Left lung (tissue), 10 donors: ENCODE measurements around the gene BUD23. TPM values are rescaled to one million over a fixed set of nuclear protein-coding genes. Genes with fewer than 3 reads are reported as not detected.
"Not testable (repeated sequence)": the region's sequence is repeated elsewhere in the genome, so short reads cannot be mapped to it uniquely, and the experiment has no call there.

ENCODE experiments used
- ATAC-seq: fragments of 200-7000 bp; cut with Tn5 transposase; one replicate; pipeline ENCODE4 v1.9.1; 2020; ENCODE audit warnings: moderate library complexity
- DNase-seq, 4 donors: peaks; one replicate each; pipeline ENCODE4 v3.0.0-alpha.2; 2013 to 2020
- H3K27ac ChIP-seq, 2 donors: fragments of 200-600 bp; sonication (generic) in 1 of 2; one replicate each; pipeline versions ENCODE4 v1.5.0 to v1.8.0; 2020 to 2021
- H3K27me3 ChIP-seq, 2 donors: fragments of 200-600 bp; sonication (generic) in 1 of 2; one replicate each; pipeline versions ENCODE4 v1.5.0 to v1.8.0; 2020 to 2021
- H3K36me3 ChIP-seq, 2 donors: fragments of 200-600 bp; sonication (generic) in 1 of 2; one replicate each; pipeline versions ENCODE4 v1.5.0 to v1.8.0; 2020 to 2021
- H3K4me1 ChIP-seq, 2 donors: fragments of 200-600 bp; one replicate each; pipeline ENCODE4 v1.8.0; 2021
- H3K4me3 ChIP-seq, 2 donors: fragments of 200-600 bp; sonication (generic) in 1 of 2; one replicate each; pipeline versions ENCODE4 v1.5.0 to v1.8.0; 2020 to 2021; ENCODE audit warnings: mild to moderate bottlenecking in 1 of 2
- H3K9me3 ChIP-seq, 2 donors: fragments of 200-600 bp; sonication (generic) in 1 of 2; one replicate each; pipeline versions ENCODE4 v1.5.0 to v1.8.0; 2020 to 2021
- intact Hi-C, 2 donors: fragments of 100-400 bp; cut with DNase I; formaldehyde crosslinking; loops; one replicate each; pipeline versions ENCODE4 v1.11.2 to v1.14.2; 2022
- polyA plus RNA-seq, 6 donors: library from polyadenylated mRNA; unstranded; fragments of 120-200 nt; gene quantifications; one replicate each; pipeline ENCODE4 v1.2.1, GENCODE V29; 2013; ENCODE audit not compliant: insufficient read length in 6 of 6
- total RNA-seq, 2 donors: library from RNA; stranded (reverse); fragmentation: NEBNext Ultra II Directional; extraction: Animal tissue kit (Norgen Biotek cat#: 25700); gene quantifications; one replicate each; pipeline ENCODE4 v1.2.1, GENCODE V29; 2021
- TF ChIP-seq, protein P1 (sequence below), 2 donors: fragments of 200-600 bp; sonication (generic) in 1 of 2; IDR thresholded peaks; one replicate each; pipeline versions ENCODE4 v1.5.0 to v1.8.0; 2021; ENCODE audit warnings: antibody characterized with exemption in 2 of 2
- donor health status: DM: no; HTN: yes; CAD: no.
- donor health status: DM: no; HTN: no; CAD: no.

The BUD23 gene
- total and polyA plus RNA-seq, 8 donors, result 44.6 to 95.0 (median 77.8) TPM

DNA sequence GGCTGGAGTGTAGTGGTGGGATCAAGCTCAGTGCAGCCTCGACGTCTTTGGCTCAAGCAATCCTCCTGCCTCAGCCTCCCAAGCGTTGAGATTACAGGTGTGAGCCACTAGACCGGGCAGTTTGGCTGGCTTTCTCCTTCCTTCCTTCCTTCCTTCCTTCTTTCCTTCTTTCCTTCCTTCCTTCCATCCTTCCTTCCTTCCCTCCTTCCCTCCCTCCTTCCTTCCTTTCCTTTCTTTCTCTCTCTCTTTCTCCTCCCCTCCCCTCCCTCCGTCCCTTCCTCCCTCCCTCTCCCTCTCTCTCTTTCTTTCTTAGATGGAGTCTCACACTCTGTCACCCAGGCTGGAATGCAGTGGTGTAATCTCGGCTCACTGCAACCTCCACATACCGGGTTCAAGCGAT is 23.4 kb upstream of the BUD23 start:
- H3K27ac ChIP-seq, result no peak overlapping the region
- H3K9me3 ChIP-seq, result peaks cover 0 to 8% of the 10 kb centered on the region in 2 donors

DNA sequence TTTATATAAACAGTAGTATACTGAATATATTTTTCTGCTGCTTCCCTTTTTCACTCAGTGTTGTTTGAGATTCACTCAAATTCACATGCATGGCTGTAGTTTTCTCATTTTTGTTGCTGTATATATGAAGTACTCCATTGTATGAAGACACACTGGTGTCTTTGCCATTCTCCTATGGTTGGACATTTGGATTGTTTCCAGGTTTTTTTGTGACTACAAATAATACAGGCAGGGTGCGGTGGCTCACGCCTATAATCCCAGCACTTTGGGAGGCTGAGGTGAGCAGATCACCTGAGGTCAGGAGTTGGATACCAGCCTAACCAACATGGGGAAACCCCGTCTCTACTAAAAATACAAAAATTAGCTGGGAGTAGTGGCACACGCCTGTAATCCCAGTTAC is 22.8 kb upstream of the BUD23 start:
- H3K4me1 ChIP-seq, H3K4me3 ChIP-seq, H3K27ac ChIP-seq, H3K9me3 ChIP-seq, H3K36me3 ChIP-seq, DNase-seq, ATAC-seq, intact Hi-C loops: not testable (repeated sequence)
- peaks cover 0 to 27% of the 10 kb centered on the region in 2 donors for H3K27me3 ChIP-seq

More for the DNA sequence above, 23.4 kb upstream of the BUD23 start:
- H3K36me3 ChIP-seq, result no peaks in the 10 kb centered on the region
- no peak for ATAC-seq
- peaks cover 0 to 21% of the 10 kb centered on the region in 2 donors for H3K27me3 ChIP-seq
- intact Hi-C loops, result no loop called here
- H3K4me1 ChIP-seq, result no peaks in the 10 kb centered on the region
- H3K4me3 ChIP-seq, result no peak overlapping the region
- DNase-seq, result no peak
- TF ChIP-seq, protein P1, sequence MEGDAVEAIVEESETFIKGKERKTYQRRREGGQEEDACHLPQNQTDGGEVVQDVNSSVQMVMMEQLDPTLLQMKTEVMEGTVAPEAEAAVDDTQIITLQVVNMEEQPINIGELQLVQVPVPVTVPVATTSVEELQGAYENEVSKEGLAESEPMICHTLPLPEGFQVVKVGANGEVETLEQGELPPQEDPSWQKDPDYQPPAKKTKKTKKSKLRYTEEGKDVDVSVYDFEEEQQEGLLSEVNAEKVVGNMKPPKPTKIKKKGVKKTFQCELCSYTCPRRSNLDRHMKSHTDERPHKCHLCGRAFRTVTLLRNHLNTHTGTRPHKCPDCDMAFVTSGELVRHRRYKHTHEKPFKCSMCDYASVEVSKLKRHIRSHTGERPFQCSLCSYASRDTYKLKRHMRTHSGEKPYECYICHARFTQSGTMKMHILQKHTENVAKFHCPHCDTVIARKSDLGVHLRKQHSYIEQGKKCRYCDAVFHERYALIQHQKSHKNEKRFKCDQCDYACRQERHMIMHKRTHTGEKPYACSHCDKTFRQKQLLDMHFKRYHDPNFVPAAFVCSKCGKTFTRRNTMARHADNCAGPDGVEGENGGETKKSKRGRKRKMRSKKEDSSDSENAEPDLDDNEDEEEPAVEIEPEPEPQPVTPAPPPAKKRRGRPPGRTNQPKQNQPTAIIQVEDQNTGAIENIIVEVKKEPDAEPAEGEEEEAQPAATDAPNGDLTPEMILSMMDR (IDR thresholded peaks at IDR 0.05), result no peak

DNA sequence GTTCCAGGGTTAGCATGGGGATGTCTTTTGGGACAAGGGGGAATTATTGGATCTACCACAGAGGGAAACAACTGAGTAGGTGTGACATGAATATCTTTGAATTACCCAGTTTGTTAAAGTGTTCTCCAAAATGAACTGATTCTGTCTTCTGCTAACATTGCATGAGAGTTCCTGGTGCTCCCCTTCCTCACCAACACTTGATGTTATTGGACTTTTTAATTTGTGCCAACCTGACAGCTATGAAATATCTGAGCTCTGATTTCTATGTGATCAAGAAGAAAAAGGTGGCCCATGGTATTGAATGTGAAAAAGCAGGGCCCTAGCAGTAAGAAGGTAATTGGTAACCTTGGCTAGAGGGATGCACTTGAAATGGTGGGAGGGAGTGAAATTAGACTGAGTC is 20.4 kb upstream of the BUD23 start:
- ATAC-seq, result no peak
- peaks cover 0 to 9% of the 10 kb centered on the region in 2 donors for H3K4me1 ChIP-seq
- intact Hi-C loops, result no loop called here

DNA sequence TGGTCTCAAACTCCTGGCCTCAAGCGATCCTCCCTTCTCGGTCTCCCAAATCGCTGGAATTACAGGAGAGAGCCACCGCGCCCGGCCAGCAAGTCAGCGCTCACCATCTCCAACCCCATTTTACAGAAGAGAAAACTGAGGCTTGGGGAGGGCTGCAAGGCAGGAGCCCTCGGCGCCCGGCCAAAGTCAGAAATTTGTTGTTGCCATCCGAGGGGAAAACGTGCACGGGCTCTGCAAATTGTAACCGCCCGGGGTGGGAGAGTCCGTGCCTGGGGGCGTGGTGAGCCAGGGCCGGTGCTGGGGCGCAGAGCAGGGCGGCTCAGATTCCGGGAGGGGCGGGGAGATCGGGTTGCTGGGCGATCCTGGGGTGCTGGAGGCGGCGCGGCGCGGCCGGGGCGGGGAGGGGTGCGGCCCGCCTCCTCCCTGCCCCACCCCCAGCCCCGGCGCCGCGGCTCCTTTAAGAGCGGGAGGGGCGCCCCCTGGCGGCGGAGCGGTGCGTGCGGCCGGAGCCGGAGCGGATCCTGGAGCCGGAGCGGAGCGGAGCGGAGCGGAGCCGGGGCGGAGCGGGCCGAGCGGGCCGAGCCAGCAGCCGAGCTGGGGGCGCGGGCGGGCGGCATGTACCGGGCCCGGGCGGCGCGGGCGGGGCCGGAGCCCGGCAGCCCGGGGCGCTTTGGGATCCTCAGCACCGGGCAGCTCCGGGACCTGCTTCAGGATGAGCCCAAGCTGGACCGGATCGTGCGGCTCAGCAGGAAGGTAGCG is 15.9 kb upstream of the BUD23 start, which contains the start of gene VPS37D:
VPS37D (plus strand) TSS at position 488 of the 759 bp plus-strand sequence; CDS start at position 616, 128 bp downstream.
- intact Hi-C loops, result no loop called here
- H3K27ac ChIP-seq, result no peak within 1 kb of the TSS

More for the DNA sequence above, 20.4 kb upstream of the BUD23 start:
- no peak overlapping the region for H3K4me3 ChIP-seq
- DNase-seq, result no peak
- H3K36me3 ChIP-seq, result no peaks in the 10 kb centered on the region
- no peak overlapping the region for H3K27ac ChIP-seq
- H3K9me3 ChIP-seq, result peaks cover 0 to 8% of the 10 kb centered on the region in 2 donors
- H3K27me3 ChIP-seq, result peaks cover 0 to 40% of the 10 kb centered on the region in 2 donors
- TF ChIP-seq, protein P1 (IDR thresholded peaks at IDR 0.05), result no peak

DNA sequence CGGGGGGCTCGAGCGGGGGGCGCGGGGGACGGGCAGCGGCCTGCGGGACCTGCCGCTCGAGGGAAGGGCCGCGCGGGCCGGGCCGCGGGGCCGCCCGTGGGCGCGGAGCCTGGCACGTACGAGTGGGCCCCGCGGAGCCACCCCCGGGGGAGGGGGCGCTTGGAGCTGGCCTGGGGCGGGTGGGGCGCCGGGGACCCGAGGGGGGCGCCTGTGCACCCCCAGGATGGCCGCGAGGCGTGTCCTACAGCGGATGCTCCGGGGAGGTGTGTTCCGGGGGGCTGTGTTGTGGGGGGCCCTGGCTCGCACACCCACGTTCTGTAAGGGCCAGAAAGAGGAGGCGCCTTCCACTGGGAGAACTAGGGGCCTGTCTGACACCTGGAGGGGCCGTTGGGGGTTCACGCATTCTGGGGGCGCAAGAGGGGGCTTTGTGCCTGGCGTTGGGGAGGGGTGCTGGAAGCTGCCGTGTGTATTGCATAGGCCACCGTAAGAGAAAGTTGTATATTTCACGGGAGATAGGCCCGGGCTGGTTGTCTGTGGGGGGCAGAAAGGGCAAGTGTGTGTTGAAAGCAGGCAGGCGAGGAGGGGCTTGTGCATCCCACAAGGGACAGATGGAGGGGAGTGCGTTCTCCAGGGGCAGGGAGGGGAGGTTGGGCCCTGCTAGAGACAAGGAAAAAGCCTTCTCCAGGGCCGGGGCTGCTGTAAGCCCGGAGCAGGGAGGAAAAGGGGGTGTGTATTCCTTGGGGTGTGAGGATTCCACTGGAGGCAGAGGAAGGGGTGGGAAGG is 15.1 kb upstream of the BUD23 start:
- intact Hi-C loops, result no loop called here
- H3K27me3 ChIP-seq, result peaks cover 0 to 76% of the 10 kb centered on the region in 2 donors
- no peaks in the 10 kb centered on the region for H3K36me3 ChIP-seq
- H3K27ac ChIP-seq, result no peak overlapping the region
- peaks cover 0 to 23% of the 10 kb centered on the region in 2 donors for H3K4me1 ChIP-seq
- peak overlapping the region; percentile 34 to 39 for H3K4me3 ChIP-seq
- no peak for ATAC-seq
- peaks cover 0 to under 1% of the 10 kb centered on the region in 2 donors for H3K9me3 ChIP-seq
- peak in 2 of 4 donors; percentile 35 to 76 for DNase-seq
- TF ChIP-seq, protein P1 (IDR thresholded peaks at IDR 0.05), result no peak

More for the DNA sequence above, 15.9 kb upstream of the BUD23 start, which contains the start of gene VPS37D:
- Histone ChIP-seq H3K4me3 (peak within 1 kb of the TSS; percentile 34 to 39), H3K4me1 (peaks cover 0 to 23% of the 10 kb centered on the region in 2 donors), H3K36me3 (no peaks in the 10 kb centered on the region), H3K9me3 (peaks cover 0 to 8% of the 10 kb centered on the region in 2 donors), H3K27me3 (peaks cover 0 to 76% of the 10 kb centered on the region in 2 donors)
- ATAC-seq, result peak; percentile 98
- DNase-seq, result peak; percentile 91 to 99 (median 93)
- TF ChIP-seq, protein P1 (IDR thresholded peaks at IDR 0.05), result peak; percentile 59 to 87
